ENCODE measurements around the gene BAG3.

The BAG3 gene

DNA sequence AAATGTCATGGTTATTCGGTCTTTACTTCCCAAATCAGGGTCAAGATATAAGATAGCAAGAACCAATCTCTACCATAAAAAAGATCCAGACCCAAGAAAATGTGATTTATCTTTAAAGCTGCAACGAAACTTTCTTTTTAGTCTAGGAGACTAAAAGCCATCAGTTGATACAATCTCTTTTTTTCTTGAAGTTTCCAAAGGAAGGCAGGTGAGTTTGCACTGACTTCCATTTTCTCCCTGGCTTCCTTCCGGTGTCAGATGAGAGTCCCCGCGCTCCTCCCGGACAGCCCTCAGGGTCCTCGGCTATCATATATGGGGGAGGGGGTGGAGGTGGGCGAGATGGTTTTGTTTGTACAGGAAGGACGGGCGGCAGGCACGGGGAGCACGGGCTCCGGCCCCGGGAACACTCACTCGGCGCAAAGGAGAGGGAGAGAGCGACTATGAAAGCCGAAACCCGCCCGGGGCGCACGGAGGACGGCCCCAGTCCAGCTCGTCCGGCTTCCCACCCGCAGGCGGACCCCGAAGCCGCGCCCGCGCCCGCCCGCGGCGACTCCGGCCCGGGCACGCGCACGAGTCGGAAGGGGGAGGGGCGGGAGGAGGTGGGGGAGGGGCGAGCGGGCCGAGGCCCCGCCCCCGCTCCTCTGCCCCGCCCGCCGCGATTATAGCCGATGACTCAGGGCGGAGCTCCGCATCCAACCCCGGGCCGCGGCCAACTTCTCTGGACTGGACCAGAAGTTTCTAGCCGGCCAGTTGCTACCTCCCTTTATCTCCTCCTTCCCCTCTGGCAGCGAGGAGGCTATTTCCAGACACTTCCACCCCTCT, at the start of gene BAG3:
BAG3 (plus strand) TSS at position 689 of the 822 bp plus-strand sequence. CDS start 296 bp downstream, outside the sequence.
- H3K27ac ChIP-seq, result peak within 1 kb of the TSS; percentile 96
- H2AFZ ChIP-seq, result peak within 1 kb of the TSS; percentile 98
- TF ChIP-seq, protein P1, sequence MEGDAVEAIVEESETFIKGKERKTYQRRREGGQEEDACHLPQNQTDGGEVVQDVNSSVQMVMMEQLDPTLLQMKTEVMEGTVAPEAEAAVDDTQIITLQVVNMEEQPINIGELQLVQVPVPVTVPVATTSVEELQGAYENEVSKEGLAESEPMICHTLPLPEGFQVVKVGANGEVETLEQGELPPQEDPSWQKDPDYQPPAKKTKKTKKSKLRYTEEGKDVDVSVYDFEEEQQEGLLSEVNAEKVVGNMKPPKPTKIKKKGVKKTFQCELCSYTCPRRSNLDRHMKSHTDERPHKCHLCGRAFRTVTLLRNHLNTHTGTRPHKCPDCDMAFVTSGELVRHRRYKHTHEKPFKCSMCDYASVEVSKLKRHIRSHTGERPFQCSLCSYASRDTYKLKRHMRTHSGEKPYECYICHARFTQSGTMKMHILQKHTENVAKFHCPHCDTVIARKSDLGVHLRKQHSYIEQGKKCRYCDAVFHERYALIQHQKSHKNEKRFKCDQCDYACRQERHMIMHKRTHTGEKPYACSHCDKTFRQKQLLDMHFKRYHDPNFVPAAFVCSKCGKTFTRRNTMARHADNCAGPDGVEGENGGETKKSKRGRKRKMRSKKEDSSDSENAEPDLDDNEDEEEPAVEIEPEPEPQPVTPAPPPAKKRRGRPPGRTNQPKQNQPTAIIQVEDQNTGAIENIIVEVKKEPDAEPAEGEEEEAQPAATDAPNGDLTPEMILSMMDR (IDR thresholded peaks at IDR 0.05), result no peak
- no peaks in the 10 kb centered on the region for H3K9me3 ChIP-seq (ENCODE audit: control insufficient read depth, low read length)
- no peaks in the 10 kb centered on the region for H3K36me3 ChIP-seq (ENCODE audit: control insufficient read depth, insufficient read depth, low read length)
- H3K9ac ChIP-seq, result peak within 1 kb of the TSS; percentile 81
- peak within 1 kb of the TSS; percentile 95 for H3K4me2 ChIP-seq (ENCODE audit: low read length)
- H3K4me3 ChIP-seq (ENCODE audit: low read depth, low read length), result peak within 1 kb of the TSS; percentile 83
- no peaks in the 10 kb centered on the region for H3K27me3 ChIP-seq (ENCODE audit: control insufficient read depth, insufficient read depth, low read length)
- H3K79me2 ChIP-seq, result peaks cover 33% of the 10 kb centered on the region
- H3K4me1 ChIP-seq, result peaks cover 18% of the 10 kb centered on the region

DNA sequence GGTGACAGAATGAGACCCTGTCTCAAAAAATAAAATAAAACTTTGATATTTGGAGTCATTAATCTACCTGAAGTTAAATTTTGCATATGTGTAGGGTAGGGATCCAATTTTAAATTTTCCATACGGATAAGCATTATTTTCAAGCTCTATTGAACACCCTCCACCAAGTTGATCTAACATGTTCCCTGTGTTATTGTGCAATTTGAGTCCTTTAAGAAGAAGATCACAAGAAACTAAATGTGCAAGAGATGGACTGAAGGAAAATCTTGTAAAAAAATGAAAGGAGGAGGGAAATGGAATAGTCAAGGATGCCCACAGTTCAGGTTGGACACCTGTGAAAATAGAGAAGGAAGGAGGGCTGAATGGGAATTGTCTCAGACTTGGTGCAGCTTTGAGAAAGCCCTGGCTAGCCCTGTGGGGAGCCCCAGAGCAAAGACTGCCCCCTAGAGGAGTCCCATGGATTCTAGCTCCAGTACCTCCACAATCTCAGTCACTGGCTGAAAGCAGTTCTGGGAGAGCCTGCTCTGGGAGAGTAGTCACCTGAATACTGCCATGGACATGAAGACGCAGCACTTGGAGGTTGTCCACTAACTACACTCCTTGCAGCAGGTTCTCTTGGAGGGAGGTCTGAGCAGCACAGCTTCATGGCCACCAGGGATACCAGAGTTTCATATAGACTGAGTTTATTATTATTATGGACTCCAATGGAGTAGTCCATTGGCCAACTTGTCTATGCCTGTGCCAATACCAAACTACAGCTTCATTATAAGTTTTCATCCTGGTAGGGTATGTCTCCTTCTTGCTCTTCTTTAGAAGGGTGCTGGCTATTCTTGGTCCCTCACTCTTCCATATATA, 48.7 kb upstream of the BAG3 start:
- Histone ChIP-seq H3K27me3 (ENCODE audit: control insufficient read depth, insufficient read depth, low read length) (no peaks in the 10 kb centered on the region), H3K36me3 (ENCODE audit: control insufficient read depth, insufficient read depth, low read length) (no peaks in the 10 kb centered on the region), H3K4me3 (ENCODE audit: low read depth, low read length) (no peak overlapping the region), H3K9me3 (ENCODE audit: control insufficient read depth, low read length) (no peaks in the 10 kb centered on the region), H2AFZ (no peak overlapping the region), H3K27ac (no peak overlapping the region), H3K4me2 (ENCODE audit: low read length) (no peak overlapping the region), H3K79me2 (no peaks in the 10 kb centered on the region), H3K9ac (no peak overlapping the region), H3K4me1 (peaks cover 2% of the 10 kb centered on the region)
- TF ChIP-seq, protein P1 (IDR thresholded peaks at IDR 0.05), result peak; percentile 28

DNA sequence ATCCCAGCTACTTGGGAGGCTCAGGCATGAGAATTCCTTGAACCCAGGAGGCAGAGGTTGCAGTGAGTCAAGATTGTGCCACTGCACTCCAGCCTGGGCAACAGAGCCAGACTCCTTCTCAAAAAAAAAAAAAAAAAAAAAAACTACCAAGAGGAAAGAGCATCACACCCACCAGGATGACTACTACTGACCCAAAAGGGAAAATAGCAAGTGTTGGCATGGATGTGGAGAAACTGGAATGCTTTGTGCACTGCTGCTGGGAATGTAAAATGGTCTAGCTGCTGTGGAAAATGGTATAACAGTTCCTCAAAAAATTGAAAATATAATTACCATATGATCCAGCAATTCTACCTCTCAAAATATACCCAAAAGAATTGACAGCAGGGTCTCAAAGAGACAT, 46.7 kb upstream of the BAG3 start:
- Histone ChIP-seq H3K27me3 (ENCODE audit: control insufficient read depth, insufficient read depth, low read length) (no peaks in the 10 kb centered on the region), H3K9ac (no peak overlapping the region), H3K36me3 (ENCODE audit: control insufficient read depth, insufficient read depth, low read length) (no peaks in the 10 kb centered on the region), H3K27ac (no peak overlapping the region), H2AFZ (no peak overlapping the region), H3K9me3 (ENCODE audit: control insufficient read depth, low read length) (no peaks in the 10 kb centered on the region), H3K79me2 (no peaks in the 10 kb centered on the region), H3K4me3 (ENCODE audit: low read depth, low read length) (no peak overlapping the region), H3K4me1 (peaks cover 4% of the 10 kb centered on the region), H3K4me2 (ENCODE audit: low read length) (no peak overlapping the region)
- TF ChIP-seq, protein P1 (IDR thresholded peaks at IDR 0.05), result no peak

DNA sequence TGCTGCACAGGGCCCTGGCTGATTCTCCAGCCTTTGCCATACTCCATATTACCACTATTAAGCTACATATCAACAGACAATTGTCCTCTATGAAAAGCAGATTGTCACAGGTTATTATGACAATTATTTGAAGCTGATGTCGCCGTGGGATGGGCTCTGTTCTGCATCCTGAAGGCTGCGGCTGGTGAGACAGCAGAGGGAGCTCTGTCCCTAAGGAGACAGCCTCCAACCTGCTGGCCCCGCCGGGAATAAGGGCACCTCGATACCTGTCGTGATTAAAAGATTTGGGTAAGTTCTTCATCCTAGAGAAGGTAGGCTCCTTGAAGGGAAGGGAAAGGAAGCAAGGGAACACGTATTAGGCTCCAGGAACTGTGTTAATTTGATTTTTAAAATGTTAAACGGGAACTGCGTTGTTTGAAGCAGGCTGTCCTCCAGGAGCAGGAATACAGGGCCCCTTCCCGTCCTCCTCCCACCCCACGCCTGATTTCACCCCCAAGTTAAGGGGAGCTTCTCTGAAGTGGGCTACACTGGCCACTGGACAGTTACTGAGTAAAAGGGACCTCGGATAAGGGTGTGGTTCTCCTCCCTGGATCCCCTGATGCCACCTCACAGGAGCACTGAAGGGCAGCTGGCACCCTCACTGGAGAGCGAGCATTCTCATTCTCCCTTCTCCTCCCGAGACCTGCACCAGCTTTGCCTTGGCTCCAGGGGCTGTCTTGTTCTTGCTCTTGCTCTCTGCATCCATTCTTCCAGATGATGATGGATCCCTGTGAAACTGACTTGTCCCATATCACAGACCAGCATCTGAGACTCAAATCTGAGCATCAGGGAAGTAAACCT, 42.6 kb upstream of the BAG3 start:
- Histone ChIP-seq H3K27me3 (ENCODE audit: control insufficient read depth, insufficient read depth, low read length) (no peaks in the 10 kb centered on the region), H3K79me2 (no peaks in the 10 kb centered on the region), H3K36me3 (ENCODE audit: control insufficient read depth, insufficient read depth, low read length) (no peaks in the 10 kb centered on the region), H3K4me2 (ENCODE audit: low read length) (no peak overlapping the region), H3K4me3 (ENCODE audit: low read depth, low read length) (no peak overlapping the region), H2AFZ (peak overlapping the region; percentile 91), H3K4me1 (peaks cover 4% of the 10 kb centered on the region), H3K9ac (no peak overlapping the region), H3K27ac (no peak overlapping the region), H3K9me3 (ENCODE audit: control insufficient read depth, low read length) (no peaks in the 10 kb centered on the region)
- TF ChIP-seq, protein P1 (IDR thresholded peaks at IDR 0.05), result peak; percentile 96
